GM10266 (cell line): ENCODE data around the gene SEC24D.

Experiments used
- DNase-seq: peaks from one replicate; pipeline ENCODE4 v3.0.0; 2012; ENCODE audit errors: extremely low spot score
- TF ChIP-seq, protein P1 (sequence below): IDR thresholded peaks from 2 replicates; pipeline ENCODE4 v1.5.1; 2012; ENCODE audit warnings: mild to moderate bottlenecking, low read depth; ENCODE audit not compliant: control insufficient read depth, insufficient read depth; ENCODE audit errors: missing control alignments

SEC24D gene

GRCh38 chr4:118739022-118739713 lies 96.8 kb downstream of the SEC24D start:
- TF ChIP-seq, protein P1, sequence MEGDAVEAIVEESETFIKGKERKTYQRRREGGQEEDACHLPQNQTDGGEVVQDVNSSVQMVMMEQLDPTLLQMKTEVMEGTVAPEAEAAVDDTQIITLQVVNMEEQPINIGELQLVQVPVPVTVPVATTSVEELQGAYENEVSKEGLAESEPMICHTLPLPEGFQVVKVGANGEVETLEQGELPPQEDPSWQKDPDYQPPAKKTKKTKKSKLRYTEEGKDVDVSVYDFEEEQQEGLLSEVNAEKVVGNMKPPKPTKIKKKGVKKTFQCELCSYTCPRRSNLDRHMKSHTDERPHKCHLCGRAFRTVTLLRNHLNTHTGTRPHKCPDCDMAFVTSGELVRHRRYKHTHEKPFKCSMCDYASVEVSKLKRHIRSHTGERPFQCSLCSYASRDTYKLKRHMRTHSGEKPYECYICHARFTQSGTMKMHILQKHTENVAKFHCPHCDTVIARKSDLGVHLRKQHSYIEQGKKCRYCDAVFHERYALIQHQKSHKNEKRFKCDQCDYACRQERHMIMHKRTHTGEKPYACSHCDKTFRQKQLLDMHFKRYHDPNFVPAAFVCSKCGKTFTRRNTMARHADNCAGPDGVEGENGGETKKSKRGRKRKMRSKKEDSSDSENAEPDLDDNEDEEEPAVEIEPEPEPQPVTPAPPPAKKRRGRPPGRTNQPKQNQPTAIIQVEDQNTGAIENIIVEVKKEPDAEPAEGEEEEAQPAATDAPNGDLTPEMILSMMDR, result no peak
- DNase-seq, result no peak

GRCh38 chr4:118738090-118738489 lies 97.8 kb downstream of the SEC24D start:
- TF ChIP-seq, protein P1, result no peak
- DNase-seq, result no peak

DNA sequence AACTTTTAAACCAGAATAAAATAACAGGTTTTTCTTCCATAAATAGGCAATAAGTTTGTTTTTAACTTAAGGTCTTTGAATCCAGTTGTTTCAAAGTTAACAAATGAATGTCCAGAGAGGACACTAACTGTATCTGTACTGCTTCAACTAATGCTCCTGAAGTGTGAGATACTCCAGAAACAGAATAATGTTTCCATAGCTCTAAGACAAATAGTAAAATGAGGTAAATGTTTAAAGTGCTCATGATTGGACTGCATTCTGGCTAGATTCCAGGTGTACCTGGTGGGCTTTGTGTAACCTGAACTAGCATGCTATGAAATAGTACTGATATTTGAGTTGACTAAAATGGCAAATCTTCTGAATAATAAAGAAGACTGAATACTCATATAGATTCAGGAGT lies 99.0 kb downstream of the SEC24D start:
- TF ChIP-seq, protein P1, result no peak
- no peak for DNase-seq

- DNase-seq, result no peak
- TF ChIP-seq, protein P1, result no peak
Observed at GRCh38 chr4:118734491-118735205, 101.3 kb downstream of the SEC24D start.

DNA sequence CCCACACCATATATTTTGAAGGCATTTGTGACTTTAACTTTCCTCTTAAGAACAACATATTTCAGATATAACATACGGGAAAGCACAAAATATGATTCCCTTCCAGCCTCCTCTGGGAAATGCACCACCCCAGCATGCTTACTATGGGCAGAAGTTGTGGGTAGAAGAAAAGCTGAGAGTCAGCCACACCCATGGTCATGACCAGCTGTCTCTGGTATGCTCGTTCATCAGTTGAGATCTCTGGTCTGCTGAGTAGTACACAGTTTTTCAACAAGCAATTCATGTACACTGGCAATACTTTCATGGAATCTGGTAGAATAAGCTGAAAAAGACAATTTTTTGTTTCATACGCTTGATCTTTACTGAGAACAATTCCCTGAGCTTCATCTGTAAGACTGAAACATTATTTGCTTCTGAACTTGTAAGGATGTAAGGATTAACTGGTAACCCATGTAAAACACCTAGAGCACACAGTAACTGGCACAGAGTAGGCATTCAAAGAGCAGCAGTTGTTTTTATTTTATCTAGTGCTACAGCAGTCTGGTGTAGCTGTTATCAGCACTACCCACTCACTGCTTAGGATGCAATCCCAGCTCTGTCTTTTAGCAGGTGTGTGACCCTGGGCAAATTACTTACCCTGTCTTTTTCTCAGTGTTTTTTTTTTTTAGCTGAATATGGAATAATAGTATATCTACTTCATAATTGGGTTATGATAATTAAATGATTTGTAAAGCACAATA lies 103.2 kb downstream of the SEC24D start:
- TF ChIP-seq, protein P1, result no peak
- DNase-seq, result no peak

GRCh38 chr4:118730683-118731082 lies 105.2 kb downstream of the SEC24D start:
- DNase-seq, result no peak
- TF ChIP-seq, protein P1, result no peak
